Ovary (tissue), 3 donors: Measurements from ENCODE around the gene DUSP22.

Experiments
- CTCF ChIP-seq, 3 donors: fragments of 450-650 bp in 2 of 3; fragments of 200-600 bp in 1 of 3; IDR thresholded peaks; one replicate each; pipeline versions ENCODE4 v1.5.1 to v1.8.0; 2016 to 2022; ENCODE audit warnings: antibody characterized with exemption in 3 of 3, mild to moderate bottlenecking in 1 of 3
- EP300 ChIP-seq: sonication (generic); formaldehyde crosslinking; IDR thresholded peaks from one replicate; pipeline ENCODE4 v1.6.1; 2017; ENCODE audit warnings: antibody characterized with exemption
- POLR2A ChIP-seq: fragments of 450-650 bp; IDR thresholded peaks from one replicate; pipeline ENCODE4 v1.6.1; 2017; ENCODE audit warnings: antibody characterized with exemption, mild to moderate bottlenecking, moderate library complexity
- donor health status: DM: no; HTN: no; CAD: no.

- no peak for TF ChIP-seq POLR2A
- TF ChIP-seq CTCF (IDR thresholded peaks at IDR 0.05) = no peak
- no peak for TF ChIP-seq EP300
Measured at GRCh38 chr6:302760-303159, 10.5 kb downstream of the DUSP22 start.
